ENCODE results near the gene FAM20C. TPM values are rescaled to one million over a fixed set of nuclear protein-coding genes. Genes with fewer than 3 reads are reported as not detected.

The FAM20C gene
- total RNA-seq, 1 donor from 2014 or later, result 90.8 TPM

- TF ChIP-seq CTCF (IDR thresholded peaks at IDR 0.05), result no peak
- no peak for DNase-seq (ENCODE audit: low spot score in 2 of 2)
- no peaks in the 10 kb centered on the region for H3K9me3 ChIP-seq
- H3K4me3 ChIP-seq, result no peak overlapping the region
- no peak overlapping the region for H3K27ac ChIP-seq
- no peaks in the 10 kb centered on the region for H3K36me3 ChIP-seq
- intact Hi-C loops (cut with DNase I), result no loop called here
- no peaks in the 10 kb centered on the region for H3K4me1 ChIP-seq
- no peaks in the 10 kb centered on the region for H3K27me3 ChIP-seq
These were observed 29.6 kb upstream of the FAM20C start for GRCh38 chr7:162632-163297.

GRCh38 chr7:163298-163695 lies 29.1 kb upstream of the FAM20C start:
- DNase-seq (ENCODE audit: low spot score in 2 of 2), result no peak
- no peaks in the 10 kb centered on the region for H3K9me3 ChIP-seq
- no peaks in the 10 kb centered on the region for H3K36me3 ChIP-seq
- no peaks in the 10 kb centered on the region for H3K4me1 ChIP-seq
- H3K4me3 ChIP-seq, result no peak overlapping the region
- intact Hi-C loops (cut with DNase I), result no loop called here
- no peaks in the 10 kb centered on the region for H3K27me3 ChIP-seq
- H3K27ac ChIP-seq, result no peak overlapping the region
- TF ChIP-seq CTCF (IDR thresholded peaks at IDR 0.05), result no peak

- intact Hi-C loops (cut with DNase I), result no loop called here
- TF ChIP-seq CTCF (IDR thresholded peaks at IDR 0.05), result no peak
- no peak for DNase-seq (ENCODE audit: low spot score in 2 of 2)
These were observed 28.1 kb upstream of the FAM20C start for GRCh38 chr7:163971-164881.

GRCh38 chr7:164882-165660 lies 27.3 kb upstream of the FAM20C start:
- no peak overlapping the region for H3K27ac ChIP-seq
- DNase-seq (ENCODE audit: low spot score in 2 of 2), result no peak

More at GRCh38 chr7:163971-164881, 28.1 kb upstream of the FAM20C start:
- no peaks in the 10 kb centered on the region for H3K27me3 ChIP-seq
- H3K36me3 ChIP-seq, result no peaks in the 10 kb centered on the region
- H3K27ac ChIP-seq, result no peak overlapping the region
- no peaks in the 10 kb centered on the region for H3K9me3 ChIP-seq
- no peaks in the 10 kb centered on the region for H3K4me1 ChIP-seq
- H3K4me3 ChIP-seq, result no peak overlapping the region

More at GRCh38 chr7:164882-165660, 27.3 kb upstream of the FAM20C start:
- intact Hi-C loops (cut with DNase I), result no loop called here
- Histone ChIP-seq H3K27me3 (no peaks in the 10 kb centered on the region), H3K4me3 (no peak overlapping the region), H3K9me3 (no peaks in the 10 kb centered on the region), H3K4me1 (no peaks in the 10 kb centered on the region), H3K36me3 (no peaks in the 10 kb centered on the region)
- no peak for TF ChIP-seq CTCF (IDR thresholded peaks at IDR 0.05)
